ENCODE measurements around the gene HIRA.

DNA sequence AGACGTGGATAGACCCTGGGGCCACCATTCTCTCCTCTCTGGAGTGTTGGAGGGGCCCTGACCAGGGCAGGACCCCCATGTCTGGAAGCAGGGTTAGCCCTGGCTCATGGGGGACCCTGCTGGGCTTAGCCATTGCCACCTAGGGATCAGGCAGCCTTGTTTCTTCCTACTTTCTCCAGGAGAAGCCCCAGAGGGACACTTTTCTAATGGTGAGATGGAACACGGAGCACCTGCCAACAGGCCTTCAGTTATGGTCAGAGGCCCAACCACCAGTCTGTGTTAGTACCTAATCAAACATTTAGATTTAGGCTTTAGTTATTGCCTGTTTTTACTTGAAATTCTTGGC is 17.9 kb upstream of the HIRA start:
- TF ChIP-seq CTCF (IDR thresholded peaks at IDR 0.05; ENCODE audit: insufficient read depth, low read length, poor library complexity, severe bottlenecking) (no peak), EZH2phosphoT487 (conservative IDR thresholded peaks at IDR 0.05; ENCODE audit: low read length) (no peak)
